ENCODE measurements around the gene RNF43. TPM values are rescaled to one million over a fixed set of nuclear protein-coding genes. Genes with fewer than 3 reads are reported as not detected.

RNF43 gene
- total and polyA plus RNA-seq, 4 donors = 4.1 to 8.4 (median 5.1) TPM

DNA sequence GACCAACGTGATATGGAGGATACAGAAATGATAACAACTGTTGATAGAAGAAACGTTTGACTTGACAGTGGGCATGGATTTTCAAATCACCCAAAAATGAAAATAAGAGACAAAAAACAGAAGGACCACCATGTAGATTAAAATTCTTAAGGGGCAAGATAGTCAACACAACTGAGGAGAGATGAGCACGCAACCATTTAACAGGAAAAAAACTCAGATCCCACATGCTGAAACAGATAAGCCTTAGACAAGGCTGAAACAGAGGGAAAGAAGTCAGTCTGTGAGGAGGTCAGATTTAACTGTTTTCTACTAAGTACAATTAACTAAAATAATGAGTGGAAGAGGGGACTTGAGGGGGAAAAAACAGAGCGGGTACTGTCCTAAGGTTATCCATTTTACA, 21.2 kb downstream of the RNF43 start:
- no peaks in the 10 kb centered on the region for H3K36me3 ChIP-seq (ENCODE audit: control insufficient read depth in 4 of 4, insufficient read depth in 3 of 4, low read depth in 1 of 4, low read length in 3 of 4)
- H3K27ac ChIP-seq (ENCODE audit: low read depth in 1 of 2, low read length in 2 of 2) = no peak overlapping the region
- WGBS = 82% methylated on average over 4 of the region's 4 CpGs
- H3K9ac ChIP-seq (ENCODE audit: low read depth in 1 of 2, low read length in 2 of 2) = no peak overlapping the region
- TF ChIP-seq HNF4A (conservative IDR thresholded peaks at IDR 0.05) = no peak
- no peak for TF ChIP-seq GABPA (IDR thresholded peaks at IDR 0.05 in 1 of 2, conservative IDR thresholded peaks at IDR 0.05 in 1 of 2)
- TF ChIP-seq RXRA (IDR thresholded peaks at IDR 0.05) = no peak
- TF ChIP-seq, protein P1, sequence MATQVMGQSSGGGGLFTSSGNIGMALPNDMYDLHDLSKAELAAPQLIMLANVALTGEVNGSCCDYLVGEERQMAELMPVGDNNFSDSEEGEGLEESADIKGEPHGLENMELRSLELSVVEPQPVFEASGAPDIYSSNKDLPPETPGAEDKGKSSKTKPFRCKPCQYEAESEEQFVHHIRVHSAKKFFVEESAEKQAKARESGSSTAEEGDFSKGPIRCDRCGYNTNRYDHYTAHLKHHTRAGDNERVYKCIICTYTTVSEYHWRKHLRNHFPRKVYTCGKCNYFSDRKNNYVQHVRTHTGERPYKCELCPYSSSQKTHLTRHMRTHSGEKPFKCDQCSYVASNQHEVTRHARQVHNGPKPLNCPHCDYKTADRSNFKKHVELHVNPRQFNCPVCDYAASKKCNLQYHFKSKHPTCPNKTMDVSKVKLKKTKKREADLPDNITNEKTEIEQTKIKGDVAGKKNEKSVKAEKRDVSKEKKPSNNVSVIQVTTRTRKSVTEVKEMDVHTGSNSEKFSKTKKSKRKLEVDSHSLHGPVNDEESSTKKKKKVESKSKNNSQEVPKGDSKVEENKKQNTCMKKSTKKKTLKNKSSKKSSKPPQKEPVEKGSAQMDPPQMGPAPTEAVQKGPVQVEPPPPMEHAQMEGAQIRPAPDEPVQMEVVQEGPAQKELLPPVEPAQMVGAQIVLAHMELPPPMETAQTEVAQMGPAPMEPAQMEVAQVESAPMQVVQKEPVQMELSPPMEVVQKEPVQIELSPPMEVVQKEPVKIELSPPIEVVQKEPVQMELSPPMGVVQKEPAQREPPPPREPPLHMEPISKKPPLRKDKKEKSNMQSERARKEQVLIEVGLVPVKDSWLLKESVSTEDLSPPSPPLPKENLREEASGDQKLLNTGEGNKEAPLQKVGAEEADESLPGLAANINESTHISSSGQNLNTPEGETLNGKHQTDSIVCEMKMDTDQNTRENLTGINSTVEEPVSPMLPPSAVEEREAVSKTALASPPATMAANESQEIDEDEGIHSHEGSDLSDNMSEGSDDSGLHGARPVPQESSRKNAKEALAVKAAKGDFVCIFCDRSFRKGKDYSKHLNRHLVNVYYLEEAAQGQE (IDR thresholded peaks at IDR 0.05) = no peak
- TF ChIP-seq SP1 (IDR thresholded peaks at IDR 0.05) = no peak
- no peak for TF ChIP-seq YY1 (IDR thresholded peaks at IDR 0.05)
- TF ChIP-seq HNF4G (IDR thresholded peaks at IDR 0.05) = no peak
- TF ChIP-seq, protein P2, sequence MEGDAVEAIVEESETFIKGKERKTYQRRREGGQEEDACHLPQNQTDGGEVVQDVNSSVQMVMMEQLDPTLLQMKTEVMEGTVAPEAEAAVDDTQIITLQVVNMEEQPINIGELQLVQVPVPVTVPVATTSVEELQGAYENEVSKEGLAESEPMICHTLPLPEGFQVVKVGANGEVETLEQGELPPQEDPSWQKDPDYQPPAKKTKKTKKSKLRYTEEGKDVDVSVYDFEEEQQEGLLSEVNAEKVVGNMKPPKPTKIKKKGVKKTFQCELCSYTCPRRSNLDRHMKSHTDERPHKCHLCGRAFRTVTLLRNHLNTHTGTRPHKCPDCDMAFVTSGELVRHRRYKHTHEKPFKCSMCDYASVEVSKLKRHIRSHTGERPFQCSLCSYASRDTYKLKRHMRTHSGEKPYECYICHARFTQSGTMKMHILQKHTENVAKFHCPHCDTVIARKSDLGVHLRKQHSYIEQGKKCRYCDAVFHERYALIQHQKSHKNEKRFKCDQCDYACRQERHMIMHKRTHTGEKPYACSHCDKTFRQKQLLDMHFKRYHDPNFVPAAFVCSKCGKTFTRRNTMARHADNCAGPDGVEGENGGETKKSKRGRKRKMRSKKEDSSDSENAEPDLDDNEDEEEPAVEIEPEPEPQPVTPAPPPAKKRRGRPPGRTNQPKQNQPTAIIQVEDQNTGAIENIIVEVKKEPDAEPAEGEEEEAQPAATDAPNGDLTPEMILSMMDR (IDR thresholded peaks at IDR 0.05; ENCODE audit: low read depth, low read length, missing input control) = no peak
- no peak for TF ChIP-seq RAD21 (IDR thresholded peaks at IDR 0.05)
- TF ChIP-seq, protein P3, sequence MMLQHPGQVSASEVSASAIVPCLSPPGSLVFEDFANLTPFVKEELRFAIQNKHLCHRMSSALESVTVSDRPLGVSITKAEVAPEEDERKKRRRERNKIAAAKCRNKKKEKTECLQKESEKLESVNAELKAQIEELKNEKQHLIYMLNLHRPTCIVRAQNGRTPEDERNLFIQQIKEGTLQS (IDR thresholded peaks at IDR 0.05) = no peak
- TF ChIP-seq NR2F2 (IDR thresholded peaks at IDR 0.05) = no peak
- no peak for TF ChIP-seq FOXA2 (IDR thresholded peaks at IDR 0.05)
- TF ChIP-seq FOXA1 (IDR thresholded peaks at IDR 0.05) = no peak
- no peak for TF ChIP-seq JUND (IDR thresholded peaks at IDR 0.05)
- no peak for TF ChIP-seq EGR1 (IDR thresholded peaks at IDR 0.05; ENCODE audit: low read depth in 2 of 2)
- TF ChIP-seq, protein P4, sequence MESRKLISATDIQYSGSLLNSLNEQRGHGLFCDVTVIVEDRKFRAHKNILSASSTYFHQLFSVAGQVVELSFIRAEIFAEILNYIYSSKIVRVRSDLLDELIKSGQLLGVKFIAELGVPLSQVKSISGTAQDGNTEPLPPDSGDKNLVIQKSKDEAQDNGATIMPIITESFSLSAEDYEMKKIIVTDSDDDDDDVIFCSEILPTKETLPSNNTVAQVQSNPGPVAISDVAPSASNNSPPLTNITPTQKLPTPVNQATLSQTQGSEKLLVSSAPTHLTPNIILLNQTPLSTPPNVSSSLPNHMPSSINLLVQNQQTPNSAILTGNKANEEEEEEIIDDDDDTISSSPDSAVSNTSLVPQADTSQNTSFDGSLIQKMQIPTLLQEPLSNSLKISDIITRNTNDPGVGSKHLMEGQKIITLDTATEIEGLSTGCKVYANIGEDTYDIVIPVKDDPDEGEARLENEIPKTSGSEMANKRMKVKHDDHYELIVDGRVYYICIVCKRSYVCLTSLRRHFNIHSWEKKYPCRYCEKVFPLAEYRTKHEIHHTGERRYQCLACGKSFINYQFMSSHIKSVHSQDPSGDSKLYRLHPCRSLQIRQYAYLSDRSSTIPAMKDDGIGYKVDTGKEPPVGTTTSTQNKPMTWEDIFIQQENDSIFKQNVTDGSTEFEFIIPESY (IDR thresholded peaks at IDR 0.05) = no peak
- H3K9me3 ChIP-seq (ENCODE audit: control insufficient read depth in 4 of 4, low read length in 3 of 4) = no peaks in the 10 kb centered on the region
- H3K4me3 ChIP-seq (ENCODE audit: low read depth in 1 of 3, low read length in 3 of 3) = no peak overlapping the region
- no peak for DNase-seq (ENCODE audit: low spot score)
- H3K27me3 ChIP-seq (ENCODE audit: control insufficient read depth in 4 of 4, insufficient read depth in 4 of 4, low read length in 3 of 4) = no peaks in the 10 kb centered on the region
- peaks cover 5 to 26% (median 13%) of the 10 kb centered on the region in 4 donors for H3K4me1 ChIP-seq (ENCODE audit: control insufficient read depth in 4 of 4, insufficient read depth in 4 of 4, low read length in 3 of 4)
